ENCODE measurements around the gene MYZAP.

Gene MYZAP

GRCh38 chr15:57618325-57618724, 26.6 kb downstream of the MYZAP start:
- DNase-seq (ENCODE audit: low read depth in 4 of 4, low spot score in 1 of 4) = no peak

GRCh38 chr15:57619746-57620145, 28.0 kb downstream of the MYZAP start:
- DNase-seq (ENCODE audit: low read depth in 4 of 4, low spot score in 1 of 4) = no peak

GRCh38 chr15:57624730-57625129, 33.0 kb downstream of the MYZAP start:
- no peak for DNase-seq (ENCODE audit: low read depth in 4 of 4, low spot score in 1 of 4)

DNA sequence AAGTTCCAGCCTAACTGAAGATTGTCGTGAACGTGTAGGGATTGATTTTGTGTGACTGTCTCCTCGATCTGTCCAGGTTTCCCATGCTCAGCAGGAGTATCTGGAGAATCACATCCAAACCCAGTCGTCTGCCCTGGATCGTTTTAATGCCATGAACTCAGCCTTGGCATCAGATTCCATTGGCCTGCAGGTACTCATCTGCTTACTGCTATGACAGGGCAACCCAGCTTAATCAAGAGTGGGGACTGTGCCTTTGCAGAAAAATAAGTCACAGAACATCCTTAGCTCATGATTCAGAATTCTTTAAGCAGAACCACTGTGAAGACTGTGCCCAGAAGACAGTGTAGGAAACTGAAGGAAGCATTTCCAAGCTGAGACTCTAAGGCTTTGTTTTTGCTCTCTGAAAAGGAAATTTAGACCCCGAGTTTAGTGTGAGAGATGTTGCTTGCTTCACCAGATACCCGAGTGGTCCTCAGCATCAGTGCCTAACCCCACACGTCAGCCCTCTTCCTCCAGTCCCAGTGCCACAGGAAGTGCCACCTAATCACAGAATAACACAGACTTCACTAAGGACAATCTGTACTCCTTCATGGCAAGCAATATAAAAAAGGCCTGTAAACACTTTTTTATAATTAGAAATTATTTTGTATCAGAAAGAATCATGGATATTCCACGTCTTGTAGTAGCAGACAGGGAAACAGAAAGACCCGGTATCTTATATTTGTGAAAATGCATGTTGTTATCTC, 34.2 kb downstream of the MYZAP start:
- no peak for DNase-seq (ENCODE audit: low read depth in 4 of 4, low spot score in 1 of 4)

GRCh38 chr15:57626713-57627440, 35.2 kb downstream of the MYZAP start:
- DNase-seq (ENCODE audit: low read depth in 4 of 4, low spot score in 1 of 4) = no peak

DNA sequence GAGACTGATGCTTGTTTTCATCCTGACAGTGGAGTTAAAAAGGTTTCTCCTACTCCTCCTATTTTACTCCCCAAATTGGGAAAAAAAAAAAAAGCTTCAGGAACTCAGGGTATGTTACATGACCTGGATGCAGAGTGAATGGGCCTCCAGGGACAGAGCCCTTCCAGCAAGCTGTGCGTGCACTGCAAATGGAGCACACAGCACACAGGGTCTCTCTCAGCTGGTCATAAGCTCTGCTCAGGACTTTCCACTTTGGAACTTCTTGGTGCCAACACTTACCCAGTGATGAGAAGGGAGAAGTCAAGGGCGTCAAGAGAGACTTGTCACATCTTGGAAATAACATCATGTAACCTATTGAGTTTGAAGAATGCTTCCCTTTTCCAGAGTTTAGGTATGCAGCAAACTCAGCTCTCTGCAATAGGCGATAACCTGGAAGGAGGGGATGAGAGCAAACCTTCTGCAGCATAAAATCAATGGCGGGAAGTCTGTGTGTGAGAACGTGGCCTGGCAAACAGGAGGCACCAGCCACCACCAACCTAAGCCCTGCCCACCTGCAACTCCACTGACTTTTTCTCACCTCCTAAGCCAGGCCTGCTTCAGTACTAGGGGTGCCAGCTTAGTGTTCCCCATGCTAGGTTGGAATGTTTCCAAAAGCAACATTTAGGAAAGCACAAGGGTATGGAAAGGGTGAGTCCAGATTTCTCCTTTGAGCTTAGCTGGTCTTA, 39.8 kb downstream of the MYZAP start:
- no peak for DNase-seq (ENCODE audit: low read depth in 4 of 4, low spot score in 1 of 4)

DNA sequence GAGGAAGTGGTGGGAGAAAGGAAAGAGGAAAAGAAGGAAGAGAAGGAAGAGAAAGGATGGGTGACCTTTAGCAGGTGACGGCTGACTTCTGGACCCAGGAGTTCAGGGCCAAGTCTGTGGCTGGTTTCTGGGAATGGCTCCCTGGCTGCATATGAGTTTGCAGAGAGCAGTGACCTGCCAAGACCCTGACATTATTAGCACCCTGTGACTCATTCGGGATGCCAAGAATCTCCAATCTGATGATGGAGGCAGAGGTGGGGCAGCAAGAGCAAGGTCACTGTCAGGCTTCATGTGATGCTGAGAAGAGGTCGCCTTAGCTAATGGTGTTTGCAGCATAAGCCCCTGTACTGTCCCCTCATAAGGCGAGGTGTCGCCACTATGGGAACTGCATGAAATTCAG, 42.6 kb downstream of the MYZAP start:
- DNase-seq (ENCODE audit: low read depth in 4 of 4, low spot score in 1 of 4) = no peak

DNA sequence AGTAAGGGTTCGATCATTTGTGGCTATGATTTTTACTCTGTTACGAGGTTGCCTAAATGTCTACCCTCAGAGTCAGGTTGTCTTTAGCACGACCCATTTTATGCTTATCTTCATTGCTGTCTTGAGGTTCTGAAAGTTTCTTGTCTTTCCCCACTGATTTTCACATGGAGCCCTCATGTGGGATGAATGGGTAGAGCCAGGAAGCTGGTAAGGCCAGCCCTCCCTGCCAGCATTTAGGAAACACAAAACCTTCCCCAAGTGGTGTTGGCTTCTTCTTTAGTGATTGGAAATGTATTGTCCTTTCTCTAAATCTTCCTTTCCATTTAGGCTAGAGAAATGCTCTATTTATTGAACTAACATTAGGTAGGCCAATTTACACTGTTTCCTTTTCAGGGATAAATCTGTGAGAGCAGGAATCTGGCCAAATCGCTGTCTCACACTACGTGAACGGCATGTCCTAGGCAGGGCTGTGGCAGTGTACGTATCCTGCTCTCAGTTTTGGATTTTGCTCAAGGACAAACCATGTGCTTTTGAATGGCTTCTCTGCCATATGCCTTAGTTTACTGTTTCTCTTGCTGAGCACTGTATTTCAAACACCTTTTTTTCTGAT, 43.7 kb downstream of the MYZAP start:
- DNase-seq (ENCODE audit: low read depth in 4 of 4, low spot score in 1 of 4) = no peak

DNA sequence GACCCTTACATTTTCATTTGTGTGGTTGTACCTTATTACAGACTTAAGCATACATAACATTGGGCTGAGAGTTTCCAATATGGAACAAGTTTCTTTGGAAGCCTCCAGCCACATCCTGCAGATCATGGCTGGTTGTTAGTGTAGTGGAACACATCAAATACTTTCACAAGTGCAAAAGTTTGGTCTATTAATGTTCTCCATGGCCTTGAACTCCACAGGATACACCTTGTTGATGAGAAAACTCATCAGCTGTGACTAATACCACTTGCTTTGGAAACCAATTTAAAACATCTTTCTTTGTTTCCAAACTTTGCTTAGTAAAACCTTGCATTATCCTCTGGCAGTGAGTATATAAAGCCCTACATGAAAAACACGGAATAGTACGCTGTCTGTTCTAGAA, 46.1 kb downstream of the MYZAP start:
- no peak for DNase-seq (ENCODE audit: low read depth in 4 of 4, low spot score in 1 of 4)

DNA sequence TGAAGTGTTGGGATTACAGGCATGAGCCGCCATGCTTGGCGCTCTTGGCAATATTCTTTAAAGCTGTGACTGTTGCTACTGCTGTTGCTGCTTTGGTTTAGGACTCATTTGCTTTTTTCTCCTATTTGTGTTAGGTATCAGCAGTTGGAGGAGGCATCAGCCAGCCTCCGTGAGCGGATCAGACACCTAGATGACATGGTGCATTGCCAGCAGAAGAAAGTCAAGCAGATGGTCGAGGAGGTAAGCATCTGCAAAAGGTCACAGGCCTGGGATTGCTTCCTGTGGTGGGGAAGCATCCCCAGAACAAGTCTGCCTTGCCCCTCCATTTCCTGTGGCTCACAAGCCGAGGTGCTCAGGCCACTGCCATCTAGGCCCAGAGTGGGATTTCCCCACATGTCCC, 47.6 kb downstream of the MYZAP start:
- DNase-seq (ENCODE audit: low read depth in 4 of 4, low spot score in 1 of 4) = no peak

DNA sequence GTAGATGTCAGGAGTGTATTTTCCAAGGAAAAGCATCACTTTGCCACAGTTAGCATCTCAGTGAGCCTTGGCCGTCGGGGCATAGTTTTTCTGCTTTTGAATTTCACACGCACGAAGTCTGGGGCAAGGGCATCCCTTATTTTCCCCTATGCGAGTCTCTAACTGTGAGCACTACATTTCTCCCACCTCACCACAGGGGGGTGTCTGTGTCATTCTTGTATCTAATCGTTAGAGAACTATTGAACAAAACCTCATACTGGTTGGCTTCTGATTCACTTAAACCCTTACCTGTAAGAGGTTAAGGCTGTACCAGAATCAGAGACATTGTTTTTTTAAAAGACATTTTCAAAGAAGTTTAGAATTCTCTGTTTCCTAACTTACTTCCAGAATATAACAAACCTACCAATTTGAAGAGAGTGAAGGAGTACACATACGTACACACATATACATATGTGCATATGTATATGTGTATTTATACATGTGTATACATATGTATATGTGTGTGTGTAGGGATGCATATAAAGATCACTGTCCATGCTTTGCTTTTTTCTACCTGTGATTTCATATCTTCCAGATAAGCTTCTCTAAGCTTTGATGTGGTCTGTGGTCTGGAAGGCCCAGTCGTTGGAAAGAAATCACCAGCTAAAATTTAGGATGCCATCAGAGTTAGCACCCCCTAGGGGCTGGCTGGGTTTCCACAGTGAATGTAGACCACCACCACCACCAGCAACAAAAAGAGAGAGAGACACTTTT, 49.4 kb downstream of the MYZAP start:
- no peak for DNase-seq (ENCODE audit: low read depth in 4 of 4, low spot score in 1 of 4)

DNA sequence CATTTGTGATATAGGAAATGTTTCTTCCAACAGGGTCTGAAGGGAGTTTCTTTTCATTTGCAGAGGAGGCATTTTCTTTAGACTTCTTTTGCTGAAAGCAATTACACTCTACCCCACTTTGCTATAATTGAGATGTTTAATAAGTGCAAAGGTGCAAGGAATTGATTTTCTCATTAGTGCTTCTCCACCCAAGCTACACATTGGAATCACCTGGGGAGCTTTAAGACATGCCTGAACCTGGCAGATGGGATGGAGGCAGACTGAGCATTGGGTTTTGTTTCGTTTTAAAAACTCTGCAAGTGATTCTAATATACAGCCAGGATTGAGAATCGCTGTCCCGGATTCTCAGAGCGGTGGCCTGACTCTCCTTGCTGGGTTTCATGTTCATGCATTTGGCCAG, 52.1 kb downstream of the MYZAP start:
- DNase-seq (ENCODE audit: low read depth in 4 of 4, low spot score in 1 of 4) = no peak

DNA sequence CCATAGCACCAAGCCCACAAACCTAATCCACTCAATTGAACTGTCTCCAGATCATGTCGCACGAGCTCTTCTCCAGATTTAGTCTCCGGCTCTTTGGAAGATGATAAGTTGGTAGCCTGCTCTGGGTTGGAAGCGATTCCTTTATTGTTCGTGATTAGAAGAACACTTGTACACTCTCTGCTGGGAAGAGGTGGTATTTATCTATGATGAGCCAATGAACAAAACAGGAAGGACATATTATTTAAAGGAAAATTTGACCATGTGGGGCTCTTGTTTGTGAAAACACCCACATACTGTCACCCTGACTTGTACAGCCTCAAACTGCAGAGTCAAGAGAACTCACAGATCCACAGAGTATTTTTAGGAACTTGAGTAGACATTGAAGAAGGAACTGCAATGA, 54.4 kb downstream of the MYZAP start:
- no peak for DNase-seq (ENCODE audit: low read depth in 4 of 4, low spot score in 1 of 4)

DNA sequence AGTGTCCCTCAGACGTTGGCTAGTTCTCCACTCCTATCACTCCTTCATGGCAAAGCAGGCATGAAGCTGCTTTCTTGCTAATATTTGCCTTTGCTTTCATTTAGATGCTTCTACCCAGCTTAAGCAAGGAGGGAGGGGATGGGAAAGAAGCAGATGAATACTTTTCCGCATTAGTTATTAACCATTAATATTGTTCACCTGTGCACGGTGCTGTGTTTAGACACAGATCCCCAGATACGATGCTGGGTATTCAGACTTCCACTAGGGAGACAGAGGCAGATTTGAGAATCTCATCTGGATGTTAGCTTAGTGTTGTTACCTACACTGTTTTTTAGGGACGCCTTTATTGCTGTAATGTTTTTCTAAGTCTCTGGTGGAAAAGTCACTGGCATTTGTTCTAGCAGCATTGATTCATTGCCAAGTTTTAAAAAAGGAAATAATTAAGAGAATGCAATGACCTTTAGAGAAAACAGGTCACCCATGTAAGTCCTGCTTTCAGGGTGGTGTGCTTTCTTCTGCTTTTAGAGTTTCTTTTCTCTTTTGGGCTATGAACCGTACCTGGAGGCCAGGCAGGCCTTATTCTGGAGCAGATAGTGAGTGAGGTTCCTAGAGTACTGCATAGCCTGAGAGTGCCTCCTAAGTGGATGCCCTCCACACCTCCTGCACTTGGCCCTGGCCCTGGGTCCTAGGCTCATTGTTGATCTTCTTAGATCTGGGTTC, 55.5 kb downstream of the MYZAP start:
- DNase-seq (ENCODE audit: low read depth in 4 of 4, low spot score in 1 of 4) = no peak

- DNase-seq (ENCODE audit: low read depth in 4 of 4, low spot score in 1 of 4) = no peak
These were observed 56.1 kb downstream of the MYZAP start for GRCh38 chr15:57647791-57648130.

DNA sequence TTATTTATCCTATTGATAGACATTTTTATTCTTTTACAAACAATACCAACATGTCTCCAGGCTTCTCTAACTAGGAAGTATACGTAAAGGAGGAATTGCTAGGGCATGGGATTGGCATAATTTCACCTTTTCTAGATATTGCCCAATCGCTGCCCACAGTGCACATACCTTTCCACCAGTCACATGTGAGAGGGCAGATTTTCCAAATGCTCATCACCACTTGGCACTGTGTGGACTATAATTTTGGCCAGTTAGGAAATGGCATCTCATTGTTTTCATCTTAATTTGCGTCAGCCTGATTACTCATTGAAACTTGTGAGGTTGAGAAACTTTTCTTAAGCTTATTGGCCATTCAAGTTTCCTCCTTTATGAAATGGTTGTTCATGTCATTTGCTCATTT, 57.4 kb downstream of the MYZAP start:
- no peak for DNase-seq (ENCODE audit: low read depth in 4 of 4, low spot score in 1 of 4)

GRCh38 chr15:57651445-57651844, 59.7 kb downstream of the MYZAP start:
- no peak for DNase-seq (ENCODE audit: low read depth in 4 of 4, low spot score in 1 of 4)

DNA sequence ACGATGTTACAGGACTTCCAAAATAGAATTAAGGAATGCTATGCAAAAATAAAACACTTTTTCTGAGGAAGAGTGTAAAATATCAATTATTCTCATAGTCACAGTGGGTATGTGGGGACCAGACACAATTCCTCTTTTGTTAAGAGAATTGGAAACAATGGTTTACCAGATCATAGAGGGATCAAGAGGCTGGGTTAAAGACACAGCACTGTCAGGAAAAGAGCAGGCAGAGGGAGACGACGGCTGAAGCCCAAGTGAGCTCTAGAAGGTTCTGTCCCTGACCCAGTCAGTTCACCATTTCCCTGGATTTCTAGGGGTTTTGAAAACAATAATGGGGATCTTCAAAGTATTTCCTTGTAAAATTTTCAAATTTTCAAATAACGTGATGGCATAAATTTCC, 60.8 kb downstream of the MYZAP start:
- DNase-seq (ENCODE audit: low read depth in 4 of 4, low spot score in 1 of 4) = no peak

GRCh38 chr15:57654153-57654852, 62.6 kb downstream of the MYZAP start:
- DNase-seq (ENCODE audit: low read depth in 4 of 4, low spot score in 1 of 4) = no peak

GRCh38 chr15:57655053-57655452, 63.3 kb downstream of the MYZAP start:
- no peak for DNase-seq (ENCODE audit: low read depth in 4 of 4, low spot score in 1 of 4)
